H1 (cell line): Measurements from ENCODE around the gene MAN1A2. TPM values are rescaled to one million over a fixed set of nuclear protein-coding genes. Genes with fewer than 3 reads are reported as not detected.

Source experiments
- ATF2 ChIP-seq: IDR thresholded peaks from 2 replicates; pipeline ENCODE4 v1.6.1; 2012; ENCODE audit warnings: low read length, inconsistent platforms
- BACH1 ChIP-seq: IDR thresholded peaks from 2 replicates; pipeline ENCODE4 v1.6.1; 2012; ENCODE audit warnings: low read length, improper control_type of control experiment
- CBX5 ChIP-seq: fragments of 300-800, 300-1000 bp; sonication (generic); IDR thresholded peaks from 2 replicates; pipeline ENCODE4 v1.7.1; 2016; ENCODE audit warnings: antibody characterized with exemption, low read length, low read depth
- CHD7 ChIP-seq: fragments of 300-600 bp; sonication (generic); IDR thresholded peaks from 2 replicates; pipeline ENCODE4 v1.7.1; 2012; ENCODE audit warnings: low read length, moderate library complexity, mild to moderate bottlenecking, inconsistent platforms; ENCODE audit not compliant: insufficient replicate concordance
- GABPA ChIP-seq: IDR thresholded peaks from 2 replicates; pipeline ENCODE4 v1.6.1; 2011; ENCODE audit warnings: mild to moderate bottlenecking, low read length, moderate library complexity, borderline replicate concordance; ENCODE audit not compliant: insufficient read depth
- MAX ChIP-seq: IDR thresholded peaks from 2 replicates; pipeline ENCODE4 v1.6.1; 2012; ENCODE audit warnings: inconsistent platforms
- NANOG ChIP-seq: IDR thresholded peaks from 2 replicates; pipeline ENCODE4 v1.6.1; 2011; ENCODE audit warnings: low read length, low read depth, mild to moderate bottlenecking, inconsistent platforms; ENCODE audit not compliant: insufficient read depth, poor library complexity, severe bottlenecking
- POLR2AphosphoS5 ChIP-seq: IDR thresholded peaks from 2 replicates; pipeline ENCODE4 v1.6.1; 2011; ENCODE audit warnings: low read depth, low read length
- TCF12 ChIP-seq: IDR thresholded peaks from 2 replicates; pipeline ENCODE4 v1.6.1; 2011; ENCODE audit warnings: low read depth, mild to moderate bottlenecking, low read length
- polyA plus RNA-seq, 7 experiments: library from polyadenylated mRNA; depleted of rRNA in 3 of 7; stranded (reverse) in 5 of 7; unstranded in 2 of 7; fragments of >200 nt in 5 of 7; fragments of 200-250 nt in 2 of 7; gene quantifications; 1 replicate in 5 of 7; 2 replicates in 1 of 7; 4 replicates in 1 of 7; pipeline versions ENCODE4 v1.2.1 to v1.2.3, GENCODE V29; 2011 to 2013; ENCODE audit warnings: missing spikeins in 2 of 7, mixed read lengths in 2 of 7
- total RNA-seq: library from RNA; stranded (reverse); fragmentation: NEBNext Ultra II Directional; extraction: Animal tissue kit (Norgen Biotek cat#: 25700); gene quantifications from 2 replicates; pipeline ENCODE4 v1.2.1, GENCODE V29; 2021

MAN1A2 gene
- total and polyA plus RNA-seq, 2 of the 8 experiments (the other 6 are each of a cell fraction or from before 2014, with no cell fraction given), result 5.5 to 18.8 TPM

GRCh38 chr1:117466761-117467160 lies 99.5 kb downstream of the MAN1A2 start (continued):
- no peak for TF ChIP-seq CHD7
- TF ChIP-seq POLR2AphosphoS5, result no peak
- TF ChIP-seq ATF2, result no peak
- TF ChIP-seq NANOG, result no peak
- no peak for TF ChIP-seq GABPA
- no peak for TF ChIP-seq CBX5
- TF ChIP-seq MAX, result no peak
- no peak for TF ChIP-seq BACH1
- TF ChIP-seq TCF12, result no peak
